Cardiac fibroblast (primary cell): ENCODE measurements around the gene SELPLG.

ENCODE experiments used
- DNase-seq, 2 donors: peaks; one replicate each; pipeline versions ENCODE4 v3.0.0 to v3.0.0-alpha.2; 2010; ENCODE audit warnings: low read depth in 2 of 2
- H3K4me3 ChIP-seq, 2 donors: replicated peaks in 1 of 2; 1 replicate in 1 of 2; 2 replicates in 1 of 2; pipeline ENCODE4 v1.5.1; 2011; ENCODE audit warnings: low read depth in 2 of 2, low read length in 2 of 2, mild to moderate bottlenecking in 2 of 2, moderate library complexity in 1 of 2
- CTCF ChIP-seq: IDR thresholded peaks from one replicate; pipeline ENCODE4 v1.5.1; 2011; ENCODE audit warnings: low read depth, mild to moderate bottlenecking, low read length, inconsistent platforms

SELPLG gene

GRCh38 chr12:108646600-108647579 lies 13.2 kb upstream of the SELPLG start:
- DNase-seq: no peak
- H3K4me3 ChIP-seq: no peak overlapping the region

GRCh38 chr12:108645686-108646599 lies 12.2 kb upstream of the SELPLG start:
- DNase-seq: no peak
- TF ChIP-seq CTCF: no peak
- H3K4me3 ChIP-seq: no peak overlapping the region

More at GRCh38 chr12:108646600-108647579, 13.2 kb upstream of the SELPLG start:
- TF ChIP-seq CTCF: no peak

GRCh38 chr12:108644811-108645120 lies 11.1 kb upstream of the SELPLG start:
- H3K4me3 ChIP-seq: no peak overlapping the region
- DNase-seq: no peak
- TF ChIP-seq CTCF: no peak

- TF ChIP-seq CTCF: no peak
- H3K4me3 ChIP-seq: no peak overlapping the region
- DNase-seq: peak in 1 of 2 donors; percentile 60
Measured at GRCh38 chr12:108643941-108644810, 10.5 kb upstream of the SELPLG start.

GRCh38 chr12:108642899-108643654 lies 9.4 kb upstream of the SELPLG start:
- no peak for TF ChIP-seq CTCF
- no peak overlapping the region for H3K4me3 ChIP-seq
- DNase-seq: no peak
